OCI-LY1 (cell line): ENCODE measurements around the gene SKIC3.

Experiments used
- H2AFZ ChIP-seq: fragments of 200-600 bp; sonication (generic), shearing (Covaris generic); 2 replicates; pipeline ENCODE4 v1.6.0; 2014; ENCODE audit warnings: antibody characterized with exemption, mild to moderate bottlenecking, low read length
- H3F3A ChIP-seq: fragments of 200-600 bp; sonication (generic), shearing (Covaris generic); 2 replicates; pipeline ENCODE4 v1.6.0; 2014; ENCODE audit warnings: mild to moderate bottlenecking, antibody characterized with exemption, low read length, moderate library complexity; ENCODE audit not compliant: insufficient read depth
- H3K27ac ChIP-seq: fragments of 200-600 bp; sonication (generic); 2 replicates; pipeline ENCODE4 v1.5.1; 2014; ENCODE audit warnings: low read length, mixed run types, mild to moderate bottlenecking, low read depth; ENCODE audit not compliant: poor library complexity, severe bottlenecking
- H3K27me3 ChIP-seq: fragments of 200-600 bp; sonication (generic); 2 replicates; pipeline ENCODE4 v1.6.0; 2014; ENCODE audit warnings: antibody characterized with exemption, mild to moderate bottlenecking, low read length, moderate library complexity; ENCODE audit not compliant: insufficient read depth
- H3K36me3 ChIP-seq: fragments of 200-600 bp; sonication (generic); 2 replicates; pipeline ENCODE4 v1.6.1; 2014; ENCODE audit warnings: mild to moderate bottlenecking, antibody characterized with exemption, low read length, moderate library complexity, mixed read lengths; ENCODE audit not compliant: insufficient read depth
- H3K4me1 ChIP-seq: fragments of 200-600 bp; sonication (generic); 2 replicates; pipeline ENCODE4 v1.5.1; 2014; ENCODE audit warnings: mild to moderate bottlenecking, low read length, moderate library complexity; ENCODE audit not compliant: insufficient read depth, severe bottlenecking
- H3K4me2 ChIP-seq: fragments of 200-600 bp; sonication (generic), shearing (Covaris generic); 2 replicates; pipeline ENCODE4 v1.6.1; 2014; ENCODE audit warnings: low read length
- H3K4me3 ChIP-seq: fragments of 200-600 bp; sonication (generic); 2 replicates; pipeline ENCODE4 v1.5.1; 2014; ENCODE audit warnings: low read length, low read depth, mild to moderate bottlenecking, mixed read lengths; ENCODE audit not compliant: poor library complexity, severe bottlenecking
- H3K79me2 ChIP-seq: fragments of 200-600 bp; shearing (Covaris generic); 2 replicates; pipeline ENCODE4 v1.6.1; 2016; ENCODE audit warnings: mixed run types, low read length, mixed read lengths; ENCODE audit not compliant: insufficient read depth
- H3K9ac ChIP-seq: fragments of 200-600 bp; sonication (generic), shearing (Covaris generic); 2 replicates; pipeline ENCODE4 v1.6.1; 2014; ENCODE audit warnings: mild to moderate bottlenecking, low read length, mixed read lengths
- H3K9me2 ChIP-seq: fragments of 200-600 bp; sonication (generic), shearing (Covaris generic); 2 replicates; pipeline ENCODE4 v1.6.1; 2014; ENCODE audit warnings: low read depth, mild to moderate bottlenecking, low read length, mixed read lengths
- H3K9me3 ChIP-seq: fragments of 200-600 bp; shearing (Covaris generic); 2 replicates; pipeline ENCODE4 v1.6.1; 2014; ENCODE audit warnings: low read length, mixed read lengths
- H4K20me1 ChIP-seq: fragments of 200-600 bp; sonication (generic), shearing (Covaris generic); 2 replicates; pipeline ENCODE4 v1.6.0; 2016; ENCODE audit warnings: mild to moderate bottlenecking, low read length; ENCODE audit not compliant: insufficient read depth
- EZH2 ChIP-seq: fragments of 200-600 bp; sonication (generic), shearing (Covaris generic); IDR thresholded peaks from 2 replicates; pipeline ENCODE4 v1.8.0; 2017; ENCODE audit warnings: borderline replicate concordance, mixed run types, mild to moderate bottlenecking, antibody characterized with exemption, low read length, moderate library complexity, mixed read lengths
- TF ChIP-seq, protein P1 (sequence below): fragments of 200-600 bp; sonication (generic), shearing (Covaris generic); IDR thresholded peaks from 2 replicates; pipeline ENCODE4 v1.5.1; 2017; ENCODE audit warnings: mild to moderate bottlenecking, antibody characterized with exemption, low read length, moderate library complexity, mixed read lengths

Gene SKIC3

DNA sequence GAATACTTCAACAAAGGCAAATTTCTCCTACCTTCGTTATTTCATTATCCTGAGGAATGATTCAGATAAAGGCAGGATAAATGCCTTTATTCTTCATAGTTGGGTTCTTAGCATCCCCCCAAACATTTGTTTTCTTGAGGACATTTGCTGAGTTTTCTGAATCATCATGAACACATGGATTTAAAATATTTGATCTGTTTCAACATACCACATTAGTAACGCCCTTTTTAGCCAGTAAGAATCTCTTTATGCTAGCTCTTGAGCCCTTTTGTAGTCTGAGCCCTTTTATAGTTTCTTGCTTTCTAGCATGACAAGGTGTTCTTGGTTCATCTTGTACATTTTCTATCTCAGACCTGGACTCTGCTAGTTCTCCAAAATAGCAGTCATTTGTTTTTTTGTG lies 27.9 kb downstream of the SKIC3 start:
- H3K36me3 ChIP-seq: peaks cover 84% of the 10 kb centered on the region

GRCh38 chr5:95524423-95524822 lies 30.4 kb downstream of the SKIC3 start:
- no peaks in the 10 kb centered on the region for H4K20me1 ChIP-seq
- TF ChIP-seq, protein P1, sequence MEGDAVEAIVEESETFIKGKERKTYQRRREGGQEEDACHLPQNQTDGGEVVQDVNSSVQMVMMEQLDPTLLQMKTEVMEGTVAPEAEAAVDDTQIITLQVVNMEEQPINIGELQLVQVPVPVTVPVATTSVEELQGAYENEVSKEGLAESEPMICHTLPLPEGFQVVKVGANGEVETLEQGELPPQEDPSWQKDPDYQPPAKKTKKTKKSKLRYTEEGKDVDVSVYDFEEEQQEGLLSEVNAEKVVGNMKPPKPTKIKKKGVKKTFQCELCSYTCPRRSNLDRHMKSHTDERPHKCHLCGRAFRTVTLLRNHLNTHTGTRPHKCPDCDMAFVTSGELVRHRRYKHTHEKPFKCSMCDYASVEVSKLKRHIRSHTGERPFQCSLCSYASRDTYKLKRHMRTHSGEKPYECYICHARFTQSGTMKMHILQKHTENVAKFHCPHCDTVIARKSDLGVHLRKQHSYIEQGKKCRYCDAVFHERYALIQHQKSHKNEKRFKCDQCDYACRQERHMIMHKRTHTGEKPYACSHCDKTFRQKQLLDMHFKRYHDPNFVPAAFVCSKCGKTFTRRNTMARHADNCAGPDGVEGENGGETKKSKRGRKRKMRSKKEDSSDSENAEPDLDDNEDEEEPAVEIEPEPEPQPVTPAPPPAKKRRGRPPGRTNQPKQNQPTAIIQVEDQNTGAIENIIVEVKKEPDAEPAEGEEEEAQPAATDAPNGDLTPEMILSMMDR: no peak
- no peak for TF ChIP-seq EZH2
- no peaks in the 10 kb centered on the region for H3K27me3 ChIP-seq
- H3K9ac ChIP-seq: no peak overlapping the region
- peaks cover 88% of the 10 kb centered on the region for H3K36me3 ChIP-seq
- no peak overlapping the region for H3K27ac ChIP-seq
- H3K4me2 ChIP-seq: no peak overlapping the region
- no peaks in the 10 kb centered on the region for H3K9me3 ChIP-seq
- H3F3A ChIP-seq: no peaks in the 10 kb centered on the region; the same call in 1 of the 2 replicates
- H2AFZ ChIP-seq: no peak overlapping the region
- no peaks in the 10 kb centered on the region for H3K79me2 ChIP-seq
- H3K4me3 ChIP-seq: no peak overlapping the region
- no peaks in the 10 kb centered on the region for H3K4me1 ChIP-seq
- H3K9me2 ChIP-seq: no peaks in the 10 kb centered on the region

More for the DNA sequence above, 27.9 kb downstream of the SKIC3 start:
- no peak overlapping the region for H3K4me3 ChIP-seq
- TF ChIP-seq, protein P1: no peak
- TF ChIP-seq EZH2: no peak
- no peaks in the 10 kb centered on the region; the same call in 1 of the 2 replicates for H3F3A ChIP-seq
- H3K79me2 ChIP-seq: no peaks in the 10 kb centered on the region
- H3K9me2 ChIP-seq: no peaks in the 10 kb centered on the region
- no peaks in the 10 kb centered on the region for H3K27me3 ChIP-seq
- H3K9me3 ChIP-seq: no peaks in the 10 kb centered on the region
- H3K4me2 ChIP-seq: no peak overlapping the region
- no peaks in the 10 kb centered on the region for H4K20me1 ChIP-seq
- no peaks in the 10 kb centered on the region for H3K4me1 ChIP-seq
- no peak overlapping the region for H3K27ac ChIP-seq
- H2AFZ ChIP-seq: no peak overlapping the region
- H3K9ac ChIP-seq: no peak overlapping the region

- no peak overlapping the region for H3K9ac ChIP-seq
- no peak overlapping the region for H2AFZ ChIP-seq
- TF ChIP-seq EZH2: no peak
- H3K36me3 ChIP-seq: peaks cover 85% of the 10 kb centered on the region
- H3K27ac ChIP-seq: no peak overlapping the region
- H3K4me2 ChIP-seq: no peak overlapping the region
- H3K9me2 ChIP-seq: no peaks in the 10 kb centered on the region
- no peaks in the 10 kb centered on the region for H3F3A ChIP-seq
- no peaks in the 10 kb centered on the region for H3K27me3 ChIP-seq
- no peaks in the 10 kb centered on the region for H3K79me2 ChIP-seq
- H4K20me1 ChIP-seq: no peaks in the 10 kb centered on the region
- no peaks in the 10 kb centered on the region for H3K4me1 ChIP-seq
- H3K4me3 ChIP-seq: no peak overlapping the region
- no peaks in the 10 kb centered on the region for H3K9me3 ChIP-seq
Observed at GRCh38 chr5:95520206-95520605, 34.6 kb downstream of the SKIC3 start.

DNA sequence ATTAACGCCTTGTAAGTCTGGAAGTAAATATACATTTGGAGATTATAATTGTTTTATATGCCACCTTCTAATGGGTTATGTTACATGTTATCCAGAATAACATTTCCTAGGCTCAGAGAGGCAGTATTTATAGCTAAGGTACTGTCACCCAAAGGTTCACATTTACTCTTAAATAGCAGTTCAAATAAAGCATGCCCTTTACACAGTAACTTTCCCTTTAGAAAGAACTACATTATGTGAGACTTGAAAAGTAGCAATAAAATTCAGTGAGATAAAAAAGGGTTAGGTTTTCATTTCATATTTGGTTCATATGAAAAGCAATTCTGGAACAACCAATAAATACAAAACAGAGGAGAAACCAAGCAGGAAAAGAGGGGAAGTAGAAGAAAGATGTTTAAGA lies 35.1 kb downstream of the SKIC3 start:
- H3K36me3 ChIP-seq: peaks cover 85% of the 10 kb centered on the region

More for the DNA sequence above, 35.1 kb downstream of the SKIC3 start:
- TF ChIP-seq, protein P1: no peak
- no peak for TF ChIP-seq EZH2
- H3K9me3 ChIP-seq: no peaks in the 10 kb centered on the region
- H2AFZ ChIP-seq: no peak overlapping the region
- no peaks in the 10 kb centered on the region for H3K9me2 ChIP-seq
- H3K27me3 ChIP-seq: no peaks in the 10 kb centered on the region
- H3F3A ChIP-seq: no peaks in the 10 kb centered on the region
- H3K4me2 ChIP-seq: no peak overlapping the region
- H3K4me1 ChIP-seq: no peaks in the 10 kb centered on the region
- H3K9ac ChIP-seq: no peak overlapping the region
- no peaks in the 10 kb centered on the region for H4K20me1 ChIP-seq
- no peaks in the 10 kb centered on the region for H3K79me2 ChIP-seq
- no peak overlapping the region for H3K27ac ChIP-seq
- no peak overlapping the region for H3K4me3 ChIP-seq
